NOMO-1 treated with DMSO at 0.1 percent for 48 hours (cell line): ENCODE data around the gene B4GALNT3.

ENCODE experiments used
- DNase-seq: peaks from one replicate; lab custom pipeline; 2025; ENCODE audit not compliant: unreplicated experiment; lab: John Stamatoyannopoulos, UW

B4GALNT3 gene

DNA sequence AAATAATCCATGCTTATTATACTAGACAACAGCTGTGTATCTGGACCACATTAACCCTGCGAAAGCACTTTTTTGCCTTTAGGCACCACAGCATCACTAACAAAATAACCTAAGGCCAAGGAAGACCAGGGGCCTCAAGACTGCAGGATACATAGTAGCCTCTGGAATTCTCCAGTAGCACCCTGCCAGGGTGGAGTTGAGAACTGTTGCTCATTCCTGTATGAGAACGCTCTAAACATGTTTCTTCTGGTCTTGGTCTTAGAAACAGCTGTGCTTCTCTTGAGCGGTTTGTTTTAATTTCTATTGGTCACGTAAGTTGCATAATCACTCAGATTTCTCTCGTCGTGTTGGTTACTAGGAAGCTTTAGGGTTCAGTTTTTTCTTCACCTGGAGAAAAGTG lies 7.9 kb downstream of the B4GALNT3 start:
- peak; percentile 56 for DNase-seq

GRCh38 chr12:468671-469389 lies 9.1 kb downstream of the B4GALNT3 start:
- no peak for DNase-seq

GRCh38 chr12:470133-470532 lies 10.4 kb downstream of the B4GALNT3 start:
- DNase-seq = no peak

GRCh38 chr12:473198-473597 lies 13.5 kb downstream of the B4GALNT3 start:
- DNase-seq = no peak

- no peak for DNase-seq
These were observed 14.3 kb downstream of the B4GALNT3 start for GRCh38 chr12:473863-474577.

DNA sequence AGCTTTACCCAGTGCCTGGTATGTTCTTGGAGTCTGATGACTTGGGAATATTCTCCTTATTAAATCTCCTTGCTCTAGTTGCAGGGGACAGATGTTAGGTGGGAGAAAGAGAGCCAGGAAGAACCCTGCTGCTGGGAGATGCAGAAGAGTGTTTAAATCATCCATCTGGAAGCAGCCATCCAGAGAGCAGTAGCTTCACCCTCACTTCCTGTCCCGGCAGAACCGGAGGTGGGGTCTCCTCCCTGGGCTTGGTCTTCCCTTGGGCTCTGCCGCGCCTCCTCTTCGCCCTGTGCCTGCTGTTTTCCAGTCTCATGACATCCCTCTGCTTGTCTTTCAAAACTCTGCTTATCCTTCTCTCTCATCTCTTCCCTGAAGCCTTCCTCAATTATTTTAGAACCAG lies 15.5 kb downstream of the B4GALNT3 start:
- DNase-seq = no peak

GRCh38 chr12:479161-479560 lies 19.4 kb downstream of the B4GALNT3 start:
- DNase-seq = no peak

- peak; percentile 15 for DNase-seq
These were observed 21.4 kb downstream of the B4GALNT3 start for GRCh38 chr12:480831-481816.

DNA sequence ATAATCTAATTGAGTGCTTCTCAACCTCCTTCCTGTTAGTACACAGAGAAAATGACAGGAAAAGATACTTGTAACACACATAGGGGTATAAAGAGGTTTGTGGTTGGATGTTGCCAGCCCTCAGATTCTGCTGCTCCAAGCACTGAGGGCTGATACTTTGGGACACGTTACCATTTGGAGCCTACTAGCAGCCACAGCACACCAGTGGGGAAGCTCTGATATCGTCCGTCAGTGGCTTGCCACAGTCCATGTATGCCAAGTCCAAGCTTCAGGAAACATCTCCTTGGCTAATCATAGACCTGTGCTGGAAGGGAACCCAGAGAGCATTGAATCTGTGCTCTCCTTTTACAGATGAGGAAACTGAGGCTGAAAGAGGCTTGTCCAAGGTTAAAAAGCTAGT lies 22.3 kb downstream of the B4GALNT3 start:
- no peak for DNase-seq

- DNase-seq = no peak
These were observed 24.4 kb downstream of the B4GALNT3 start for GRCh38 chr12:484096-484495.

DNA sequence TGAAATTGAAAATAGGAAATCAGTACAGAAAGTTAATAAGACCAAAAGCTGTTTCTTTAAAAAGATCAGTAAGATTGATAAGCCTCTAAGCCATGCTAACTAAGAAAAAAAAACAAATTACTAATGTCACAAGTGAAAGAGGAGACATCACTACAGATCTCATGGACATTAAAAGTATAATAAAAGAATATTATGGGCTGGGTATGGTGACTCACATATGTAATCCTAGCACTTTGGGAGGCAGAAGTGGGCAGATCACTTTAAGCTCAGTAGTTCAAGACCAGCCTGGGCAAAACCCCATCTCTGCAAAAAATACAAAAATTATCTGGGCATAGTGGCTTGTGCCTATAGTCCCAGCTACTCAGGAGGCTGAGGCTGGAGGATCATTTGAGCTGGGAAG lies 30.5 kb downstream of the B4GALNT3 start:
- DNase-seq = no peak

DNA sequence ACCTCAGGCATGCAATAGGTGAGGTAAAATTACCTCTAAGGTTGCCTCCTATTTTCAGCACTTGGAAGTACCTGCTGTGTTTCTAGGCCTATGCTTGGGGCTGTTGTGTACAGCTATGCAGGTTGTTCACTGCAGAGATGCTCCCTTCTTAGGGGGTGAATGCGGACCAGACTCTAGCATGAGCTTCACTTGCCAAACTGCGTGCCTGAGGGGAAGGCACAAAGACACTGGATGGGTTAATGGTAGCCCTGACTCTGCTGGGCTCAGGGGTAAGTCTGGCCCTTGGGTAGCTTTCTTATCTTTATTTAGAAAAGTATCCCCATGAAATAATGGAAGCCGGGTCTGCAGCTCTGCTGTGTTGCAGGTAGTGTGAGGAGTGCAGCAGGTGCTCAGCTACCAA lies 35.7 kb downstream of the B4GALNT3 start:
- no peak for DNase-seq

GRCh38 chr12:496736-497135 lies 37.0 kb downstream of the B4GALNT3 start:
- no peak for DNase-seq

GRCh38 chr12:497501-498160 lies 37.9 kb downstream of the B4GALNT3 start:
- no peak for DNase-seq

DNA sequence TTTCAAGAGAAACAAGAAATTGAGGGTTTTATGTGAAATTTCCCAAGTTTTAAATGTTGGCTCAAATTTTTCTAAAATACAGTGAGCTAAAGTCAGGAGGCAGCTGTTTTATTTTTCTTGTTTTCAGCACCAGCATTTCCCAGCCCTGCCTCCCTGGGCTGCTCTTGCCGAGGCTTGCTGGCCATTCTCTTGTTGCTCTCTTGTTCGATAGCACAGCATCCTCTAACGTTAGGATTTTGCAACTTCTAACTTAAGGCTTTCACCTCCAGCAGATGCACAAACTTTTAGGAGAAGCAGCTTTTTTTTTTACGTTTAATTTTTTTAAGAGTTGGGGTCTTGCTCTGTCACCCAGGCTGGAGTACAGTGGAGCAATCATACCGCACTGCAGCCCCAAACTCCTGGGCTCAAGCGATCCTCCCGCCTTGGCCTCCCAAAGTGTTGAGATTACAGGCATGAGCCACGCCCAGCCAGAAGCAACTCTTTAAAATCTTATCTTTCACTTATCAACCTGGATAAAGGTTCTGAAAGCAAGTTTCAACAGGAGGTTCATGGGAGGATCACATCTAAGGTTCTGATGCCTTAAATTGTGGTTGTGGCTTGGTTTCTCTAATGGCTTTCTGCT lies 40.2 kb downstream of the B4GALNT3 start:
- DNase-seq = no peak

GRCh38 chr12:501722-502447 lies 42.1 kb downstream of the B4GALNT3 start:
- no peak for DNase-seq

GRCh38 chr12:503111-503761 lies 43.5 kb downstream of the B4GALNT3 start:
- no peak for DNase-seq

- DNase-seq = no peak
These were observed 45.5 kb downstream of the B4GALNT3 start for GRCh38 chr12:505221-505620.

DNA sequence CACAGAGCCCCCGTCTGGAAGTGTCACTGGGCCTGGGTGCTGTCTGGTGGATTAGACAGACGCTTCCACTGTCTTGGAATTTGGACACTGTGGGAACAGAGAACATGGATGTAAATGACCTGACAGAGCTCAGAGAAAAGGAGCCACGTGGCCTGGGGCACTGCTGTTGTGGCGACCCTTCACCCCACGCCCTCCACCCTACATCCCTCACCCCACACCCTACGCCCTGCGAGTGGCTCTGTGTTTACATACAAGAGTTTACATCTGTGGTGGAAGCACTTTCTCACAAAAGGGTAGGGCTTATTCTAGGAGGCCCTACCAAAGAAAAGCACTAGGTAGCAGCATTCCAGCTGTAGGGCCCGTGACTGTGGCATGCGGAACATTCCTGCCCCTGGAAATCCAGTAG lies 47.7 kb downstream of the B4GALNT3 start:
- DNase-seq = no peak
